HCT116 (cell line): ENCODE results near the gene RTF1. TPM values are rescaled to one million over a fixed set of nuclear protein-coding genes. Genes with fewer than 3 reads are reported as not detected.

Experiments
- ATAC-seq: fragments of 200-7000 bp; cut with Tn5 transposase; 2 replicates; pipeline ENCODE4 v1.9.1; 2020; ENCODE audit warnings: mild to moderate bottlenecking, moderate library complexity
- BruUV-seq: library from RNA; stranded (reverse); fragments of 400-500 nt; replicated peaks from 2 replicates; lab custom pipeline; 2021; lab: Mats Ljungman, UMichigan
- CTCF ChIA-PET: fragments of 300-600 bp; sonication (Branson Sonifier 250); formaldehyde crosslinking; loops from one replicate; lab custom pipeline; 2021; ENCODE audit warnings: antibody characterized with exemption; lab: Charles Lee
- POLR2A ChIA-PET: fragments of 300-600, 350-600 bp; sonication (Branson Sonifier 250); formaldehyde crosslinking; loops from one replicate; lab custom pipeline; 2021; ENCODE audit warnings: antibody characterized with exemption; lab: Charles Lee
- RAD21 ChIA-PET, 2 experiments: fragments of 300-600 bp; sonication (Branson Sonifier 250); formaldehyde crosslinking; loops; one replicate each; lab custom pipeline; 2023; ENCODE audit warnings: low total read pairs in 2 of 2; ENCODE audit not compliant: uncharacterized antibody in 2 of 2, unreplicated experiment in 2 of 2, low non-redundant PET in 1 of 2; lab: Charles Lee
- DNase-seq: peaks from one replicate; pipeline ENCODE4 v3.0.0-alpha.2; 2010; ENCODE audit warnings: low read depth, low spot score
- H2AFZ ChIP-seq: fragments of 200-600 bp; shearing (Covaris generic), sonication (generic); 2 replicates; pipeline ENCODE4 v1.6.1; 2017; ENCODE audit warnings: low read depth, mixed run types, mixed read lengths, antibody characterized with exemption, low read length; ENCODE audit not compliant: poor library complexity, severe bottlenecking
- H3K27ac ChIP-seq: 2 replicates; pipeline ENCODE4 v1.5.1; 2012; ENCODE audit warnings: low read depth, low read length
- H3K27me3 ChIP-seq: fragments of 200-600 bp; sonication (generic); 2 replicates; pipeline ENCODE4 v1.6.1; 2016; ENCODE audit warnings: mixed run types, low read length, mixed read lengths; ENCODE audit not compliant: insufficient read depth
- H3K36me3 ChIP-seq, 2 experiments: fragments of 200-500 bp in 1 of 2; fragments of 200-600 bp in 1 of 2; sonication (Bioruptor generic) in 1 of 2; sonication (generic) in 1 of 2; 2 replicates each; pipeline versions ENCODE4 v1.5.1 to v1.6.1; 2014 to 2016; ENCODE audit warnings: low read length in 2 of 2, inconsistent platforms in 1 of 2, mixed read lengths in 1 of 2, mixed run types in 1 of 2; ENCODE audit not compliant: insufficient read depth in 2 of 2, control insufficient read depth in 1 of 2
- H3K4me1 ChIP-seq, 2 experiments: fragments of 200-600 bp in 1 of 2; sonication (generic) in 1 of 2; 2 replicates each; pipeline versions ENCODE4 v1.5.1 to v1.6.1; 2012 to 2017; ENCODE audit warnings: low read length in 2 of 2, inconsistent platforms in 1 of 2, mild to moderate bottlenecking in 1 of 2, mixed read lengths in 1 of 2, mixed run types in 1 of 2, moderate library complexity in 1 of 2; ENCODE audit not compliant: insufficient read depth in 2 of 2, control insufficient read depth in 1 of 2
- H3K4me2 ChIP-seq: fragments of 200-600 bp; sonication (generic); 2 replicates; pipeline ENCODE4 v1.6.1; 2017; ENCODE audit warnings: mixed run types, low read length, mixed read lengths
- H3K4me3 ChIP-seq, 2 experiments: fragments of 200-600 bp in 1 of 2; sonication (generic) in 1 of 2; replicated peaks in 1 of 2; 2 replicates each; pipeline ENCODE4 v1.5.1; 2011 to 2016; ENCODE audit warnings: low read length in 2 of 2, control low read depth in 1 of 2, low read depth in 1 of 2, mild to moderate bottlenecking in 1 of 2, mixed read lengths in 1 of 2, mixed run types in 1 of 2
- H3K79me2 ChIP-seq: fragments of 200-600 bp; sonication (generic); 2 replicates; pipeline ENCODE4 v1.6.1; 2017; ENCODE audit warnings: mild to moderate bottlenecking, mixed run types, low read length, moderate library complexity, mixed read lengths; ENCODE audit not compliant: insufficient read depth
- H3K9ac ChIP-seq: fragments of 200-600 bp; sonication (generic); 2 replicates; pipeline ENCODE4 v1.6.1; 2016; ENCODE audit warnings: low read length, mixed read lengths
- H3K9me2 ChIP-seq: fragments of 200-600 bp; sonication (generic), shearing (Covaris generic); 2 replicates; pipeline ENCODE4 v1.6.1; 2017; ENCODE audit warnings: mixed run types, mild to moderate bottlenecking, moderate library complexity; ENCODE audit not compliant: insufficient read depth
- H3K9me3 ChIP-seq, 2 experiments: fragments of 200-500 bp in 1 of 2; fragments of 200-600 bp in 1 of 2; sonication (Bioruptor generic) in 1 of 2; sonication (generic) in 1 of 2; 2 replicates each; pipeline ENCODE4 v1.6.1; 2014 to 2017; ENCODE audit warnings: low read length in 2 of 2, mixed read lengths in 2 of 2, inconsistent platforms in 1 of 2, low read depth in 1 of 2, mild to moderate bottlenecking in 1 of 2, mixed run types in 1 of 2, moderate library complexity in 1 of 2; ENCODE audit not compliant: control insufficient read depth in 1 of 2, insufficient read depth in 1 of 2
- H4K20me1 ChIP-seq: fragments of 200-600 bp; sonication (generic), shearing (Covaris generic); 2 replicates; pipeline ENCODE4 v1.6.1; 2017; ENCODE audit warnings: mixed run types, mild to moderate bottlenecking, moderate library complexity; ENCODE audit not compliant: insufficient read depth
- CBX3 ChIP-seq: IDR thresholded peaks from 2 replicates; pipeline ENCODE4 v1.6.1; 2012; ENCODE audit warnings: low read depth
- EGR1 ChIP-seq: IDR thresholded peaks from 2 replicates; pipeline ENCODE4 v1.6.1; 2012; ENCODE audit warnings: low read depth
- ELF1 ChIP-seq: IDR thresholded peaks from 2 replicates; pipeline ENCODE4 v1.6.1; 2012; ENCODE audit warnings: low read depth, borderline replicate concordance
- EZH2 ChIP-seq: fragments of 200-600 bp; sonication (generic); IDR thresholded peaks from 2 replicates; pipeline ENCODE4 v1.6.1; 2017; ENCODE audit warnings: antibody characterized with exemption, mixed run types
- EZH2phosphoT487 ChIP-seq: fragments of 200-600 bp; IDR thresholded peaks from 2 replicates; pipeline ENCODE4 v1.6.1; 2018; ENCODE audit warnings: antibody characterized with exemption, borderline replicate concordance
- FOSL1 ChIP-seq: IDR thresholded peaks from 2 replicates; pipeline ENCODE4 v1.6.1; 2012; ENCODE audit warnings: low read depth
- JUND ChIP-seq: IDR thresholded peaks from 2 replicates; pipeline ENCODE4 v1.6.1; 2012
- POLR2A ChIP-seq: IDR thresholded peaks from 2 replicates; pipeline ENCODE4 v1.7.0; 2011; ENCODE audit warnings: borderline replicate concordance; ENCODE audit not compliant: insufficient read depth, insufficient read length; ENCODE audit errors: extremely low read depth
- POLR2AphosphoS5 ChIP-seq: IDR thresholded peaks from 2 replicates; pipeline ENCODE4 v1.6.1; 2011; ENCODE audit warnings: mild to moderate bottlenecking, low read depth, low read length, moderate library complexity
- RAD21 ChIP-seq: IDR thresholded peaks from 2 replicates; pipeline ENCODE4 v1.6.1; 2012; ENCODE audit warnings: low read depth, mild to moderate bottlenecking
- SIN3A ChIP-seq: IDR thresholded peaks from 2 replicates; pipeline ENCODE4 v1.6.1; 2012; ENCODE audit warnings: low read depth
- SP1 ChIP-seq: IDR thresholded peaks from 2 replicates; pipeline ENCODE4 v1.6.1; 2012; ENCODE audit warnings: low read depth
- SRF ChIP-seq: IDR thresholded peaks from 2 replicates; pipeline ENCODE4 v1.6.1; 2012; ENCODE audit warnings: low read depth
- YY1 ChIP-seq: IDR thresholded peaks from 2 replicates; pipeline ENCODE4 v1.6.1; 2011; ENCODE audit warnings: low read length, low read depth, moderate library complexity, mild to moderate bottlenecking; ENCODE audit not compliant: insufficient replicate concordance; ENCODE audit errors: extremely low read depth
- ZNF274 ChIP-seq: fragments of 200-500 bp; sonication (Bioruptor generic); IDR thresholded peaks from 2 replicates; pipeline ENCODE4 v1.6.1; 2014; ENCODE audit warnings: mild to moderate bottlenecking, low read depth, low read length, inconsistent platforms
- intact Hi-C: fragments of 100-400 bp; cut with micrococcal nuclease; formaldehyde crosslinking; loops from 2 replicates; pipeline ENCODE4 v1.10.0; 2022
- total RNA-seq: library from RNA; stranded (reverse); gene quantifications from one replicate; pipeline ENCODE4 v1.2.1, GENCODE V29; 2021; ENCODE audit not compliant: unreplicated experiment
- TF ChIP-seq, protein P1 (sequence below): IDR thresholded peaks from 2 replicates; pipeline ENCODE4 v1.6.1; 2012
- TF ChIP-seq, protein P2 (sequence below), 3 experiments: fragments of 200-600 bp in 1 of 3; sonication (generic) in 1 of 3; IDR thresholded peaks in 2 of 3; conservative IDR thresholded peaks in 1 of 3; 2 replicates each; pipeline ENCODE4 v1.5.1; 2012 to 2017; ENCODE audit warnings: low read depth in 2 of 3, low read length in 2 of 3, antibody characterized with exemption in 1 of 3, borderline replicate concordance in 1 of 3, control low read depth in 1 of 3, mild to moderate bottlenecking in 1 of 3, mixed read lengths in 1 of 3, mixed run types in 1 of 3, moderate library complexity in 1 of 3; ENCODE audit not compliant: insufficient read depth in 1 of 3
- TF ChIP-seq, protein P3 (sequence below): IDR thresholded peaks from 2 replicates; pipeline ENCODE4 v1.6.1; 2012
- TF ChIP-seq, protein P4 (sequence below): IDR thresholded peaks from 2 replicates; pipeline ENCODE4 v1.6.1; 2012; ENCODE audit warnings: low read depth
- TF ChIP-seq, protein P5 (sequence below): IDR thresholded peaks from 2 replicates; pipeline ENCODE4 v1.6.1; 2011; ENCODE audit warnings: mild to moderate bottlenecking, low read length, moderate library complexity; ENCODE audit not compliant: insufficient replicate concordance; ENCODE audit errors: extremely low read depth

RTF1 gene
- total RNA-seq, 1 experiment from 2014 or later, result 27.5 TPM

DNA sequence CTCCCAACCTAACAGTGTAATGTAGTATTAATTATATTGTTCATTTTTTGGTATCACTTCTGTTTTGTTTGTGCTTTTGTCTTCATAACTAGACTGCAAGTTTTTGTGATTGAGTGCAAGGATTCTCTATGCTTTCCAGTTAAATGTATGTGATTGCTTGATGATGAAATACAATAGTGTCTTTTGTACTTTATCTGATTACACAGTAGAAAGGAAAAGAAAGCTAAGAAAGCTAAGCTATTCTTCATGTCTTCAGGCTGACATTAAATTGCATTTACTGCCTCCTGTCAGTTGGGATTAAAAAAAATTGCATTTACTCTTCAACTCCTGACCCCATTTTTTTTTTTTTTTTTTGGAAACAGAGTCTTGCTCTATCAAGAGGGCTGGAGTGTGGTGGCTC, 28.5 kb downstream of the RTF1 start:
- Histone ChIP-seq H3K9me3 (no peaks in the 10 kb centered on the region), H3K27me3 (no peaks in the 10 kb centered on the region), H3K27ac (no peak overlapping the region), H3K36me3 (peaks cover 0 to 12% of the 10 kb centered on the region in 2 experiments; a peak in 1 of 4 replicates), H2AFZ (no peak overlapping the region), H3K4me1 (no peaks in the 10 kb centered on the region), H3K9ac (no peak overlapping the region), H3K9me2 (no peaks in the 10 kb centered on the region), H3K79me2 (peaks cover 21% of the 10 kb centered on the region; the same call in 1 of the 2 replicates), H4K20me1 (no peaks in the 10 kb centered on the region), H3K4me3 (no peak overlapping the region), H3K4me2 (no peak overlapping the region)
- intact Hi-C loops, result no loop called here
- RAD21 ChIA-PET, result no interaction called here
- POLR2A ChIA-PET, result no interaction called here
- no peak for DNase-seq
- ATAC-seq, result no peak
- BruUV-seq, result no TSS peak
- TF ChIP-seq ELF1 (no peak), EGR1 (no peak), YY1 (no peak), POLR2AphosphoS5 (no peak), CBX3 (no peak), SIN3A (no peak), EZH2phosphoT487 (no peak), EZH2 (no peak), ZNF274 (no peak), SRF (no peak), FOSL1 (no peak), RAD21 (no peak), POLR2A (no peak), SP1 (no peak), JUND (no peak)
- TF ChIP-seq, protein P1, sequence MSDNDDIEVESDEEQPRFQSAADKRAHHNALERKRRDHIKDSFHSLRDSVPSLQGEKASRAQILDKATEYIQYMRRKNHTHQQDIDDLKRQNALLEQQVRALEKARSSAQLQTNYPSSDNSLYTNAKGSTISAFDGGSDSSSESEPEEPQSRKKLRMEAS, result no peak
- TF ChIP-seq, protein P2, sequence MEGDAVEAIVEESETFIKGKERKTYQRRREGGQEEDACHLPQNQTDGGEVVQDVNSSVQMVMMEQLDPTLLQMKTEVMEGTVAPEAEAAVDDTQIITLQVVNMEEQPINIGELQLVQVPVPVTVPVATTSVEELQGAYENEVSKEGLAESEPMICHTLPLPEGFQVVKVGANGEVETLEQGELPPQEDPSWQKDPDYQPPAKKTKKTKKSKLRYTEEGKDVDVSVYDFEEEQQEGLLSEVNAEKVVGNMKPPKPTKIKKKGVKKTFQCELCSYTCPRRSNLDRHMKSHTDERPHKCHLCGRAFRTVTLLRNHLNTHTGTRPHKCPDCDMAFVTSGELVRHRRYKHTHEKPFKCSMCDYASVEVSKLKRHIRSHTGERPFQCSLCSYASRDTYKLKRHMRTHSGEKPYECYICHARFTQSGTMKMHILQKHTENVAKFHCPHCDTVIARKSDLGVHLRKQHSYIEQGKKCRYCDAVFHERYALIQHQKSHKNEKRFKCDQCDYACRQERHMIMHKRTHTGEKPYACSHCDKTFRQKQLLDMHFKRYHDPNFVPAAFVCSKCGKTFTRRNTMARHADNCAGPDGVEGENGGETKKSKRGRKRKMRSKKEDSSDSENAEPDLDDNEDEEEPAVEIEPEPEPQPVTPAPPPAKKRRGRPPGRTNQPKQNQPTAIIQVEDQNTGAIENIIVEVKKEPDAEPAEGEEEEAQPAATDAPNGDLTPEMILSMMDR (IDR thresholded peaks at IDR 0.05 in 2 of 3, conservative IDR thresholded peaks at IDR 0.05 in 1 of 3; ENCODE audit: borderline replicate concordance in 1 of 3, insufficient read depth in 1 of 3, low read depth in 2 of 3, low read length in 2 of 3), result no peak
- TF ChIP-seq, protein P3, sequence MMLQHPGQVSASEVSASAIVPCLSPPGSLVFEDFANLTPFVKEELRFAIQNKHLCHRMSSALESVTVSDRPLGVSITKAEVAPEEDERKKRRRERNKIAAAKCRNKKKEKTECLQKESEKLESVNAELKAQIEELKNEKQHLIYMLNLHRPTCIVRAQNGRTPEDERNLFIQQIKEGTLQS, result no peak
- TF ChIP-seq, protein P4, sequence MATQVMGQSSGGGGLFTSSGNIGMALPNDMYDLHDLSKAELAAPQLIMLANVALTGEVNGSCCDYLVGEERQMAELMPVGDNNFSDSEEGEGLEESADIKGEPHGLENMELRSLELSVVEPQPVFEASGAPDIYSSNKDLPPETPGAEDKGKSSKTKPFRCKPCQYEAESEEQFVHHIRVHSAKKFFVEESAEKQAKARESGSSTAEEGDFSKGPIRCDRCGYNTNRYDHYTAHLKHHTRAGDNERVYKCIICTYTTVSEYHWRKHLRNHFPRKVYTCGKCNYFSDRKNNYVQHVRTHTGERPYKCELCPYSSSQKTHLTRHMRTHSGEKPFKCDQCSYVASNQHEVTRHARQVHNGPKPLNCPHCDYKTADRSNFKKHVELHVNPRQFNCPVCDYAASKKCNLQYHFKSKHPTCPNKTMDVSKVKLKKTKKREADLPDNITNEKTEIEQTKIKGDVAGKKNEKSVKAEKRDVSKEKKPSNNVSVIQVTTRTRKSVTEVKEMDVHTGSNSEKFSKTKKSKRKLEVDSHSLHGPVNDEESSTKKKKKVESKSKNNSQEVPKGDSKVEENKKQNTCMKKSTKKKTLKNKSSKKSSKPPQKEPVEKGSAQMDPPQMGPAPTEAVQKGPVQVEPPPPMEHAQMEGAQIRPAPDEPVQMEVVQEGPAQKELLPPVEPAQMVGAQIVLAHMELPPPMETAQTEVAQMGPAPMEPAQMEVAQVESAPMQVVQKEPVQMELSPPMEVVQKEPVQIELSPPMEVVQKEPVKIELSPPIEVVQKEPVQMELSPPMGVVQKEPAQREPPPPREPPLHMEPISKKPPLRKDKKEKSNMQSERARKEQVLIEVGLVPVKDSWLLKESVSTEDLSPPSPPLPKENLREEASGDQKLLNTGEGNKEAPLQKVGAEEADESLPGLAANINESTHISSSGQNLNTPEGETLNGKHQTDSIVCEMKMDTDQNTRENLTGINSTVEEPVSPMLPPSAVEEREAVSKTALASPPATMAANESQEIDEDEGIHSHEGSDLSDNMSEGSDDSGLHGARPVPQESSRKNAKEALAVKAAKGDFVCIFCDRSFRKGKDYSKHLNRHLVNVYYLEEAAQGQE, result no peak
- TF ChIP-seq, protein P5, sequence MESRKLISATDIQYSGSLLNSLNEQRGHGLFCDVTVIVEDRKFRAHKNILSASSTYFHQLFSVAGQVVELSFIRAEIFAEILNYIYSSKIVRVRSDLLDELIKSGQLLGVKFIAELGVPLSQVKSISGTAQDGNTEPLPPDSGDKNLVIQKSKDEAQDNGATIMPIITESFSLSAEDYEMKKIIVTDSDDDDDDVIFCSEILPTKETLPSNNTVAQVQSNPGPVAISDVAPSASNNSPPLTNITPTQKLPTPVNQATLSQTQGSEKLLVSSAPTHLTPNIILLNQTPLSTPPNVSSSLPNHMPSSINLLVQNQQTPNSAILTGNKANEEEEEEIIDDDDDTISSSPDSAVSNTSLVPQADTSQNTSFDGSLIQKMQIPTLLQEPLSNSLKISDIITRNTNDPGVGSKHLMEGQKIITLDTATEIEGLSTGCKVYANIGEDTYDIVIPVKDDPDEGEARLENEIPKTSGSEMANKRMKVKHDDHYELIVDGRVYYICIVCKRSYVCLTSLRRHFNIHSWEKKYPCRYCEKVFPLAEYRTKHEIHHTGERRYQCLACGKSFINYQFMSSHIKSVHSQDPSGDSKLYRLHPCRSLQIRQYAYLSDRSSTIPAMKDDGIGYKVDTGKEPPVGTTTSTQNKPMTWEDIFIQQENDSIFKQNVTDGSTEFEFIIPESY, result no peak
- CTCF ChIA-PET, result no interaction called here
